ENCODE results near the gene SLC27A5. TPM values are rescaled to one million over a fixed set of nuclear protein-coding genes. Genes with fewer than 3 reads are reported as not detected.

SLC27A5 gene
- total and polyA plus RNA-seq, 2 of the 4 experiments (the other 2 are of a cell fraction), result 7.7 to 11.2 TPM

GRCh38 chr19:58471736-58472135 is 40.1 kb downstream of the SLC27A5 start:
- BruUV-seq (replicated peaks), result no TSS peak
- no peak for ATAC-seq (ENCODE audit: low read depth)
- POLR2A ChIA-PET (ENCODE audit: unreplicated experiment), result no interaction called here

More at GRCh38 chr19:58471736-58472135, 40.1 kb downstream of the SLC27A5 start:
- Histone ChIP-seq H3K27me3 (ENCODE audit: control insufficient read depth, insufficient read depth, low read length) (no peaks in the 10 kb centered on the region), H3K4me2 (ENCODE audit: low read depth, low read length) (no peak overlapping the region), H2AK5ac (ENCODE audit: low read depth, low read length) (no peak overlapping the region), H2BK20ac (ENCODE audit: low read depth, low read length) (no peak overlapping the region), H3K4me3 (ENCODE audit: insufficient read depth, low read depth, low read length) (no peak overlapping the region), H3K36me3 (ENCODE audit: control insufficient read depth, insufficient read depth, low read length) (peaks cover 29% of the 10 kb centered on the region), H3K9me3 (ENCODE audit: control insufficient read depth, insufficient read depth, low read length) (no peaks in the 10 kb centered on the region), H3K14ac (replicated peaks; ENCODE audit: low read depth, low read length) (no peak overlapping the region), H3K9me1 (ENCODE audit: insufficient read depth, low read length) (peaks cover 32% of the 10 kb centered on the region), H2BK15ac (ENCODE audit: low read depth, low read length) (no peak overlapping the region), H4K20me1 (ENCODE audit: insufficient read depth, low read length) (peaks cover 30% of the 10 kb centered on the region), H2AK9ac (replicated peaks; ENCODE audit: low read depth, low read length, poor library complexity) (no peak overlapping the region), H4K5ac (ENCODE audit: low read depth, low read length) (no peak overlapping the region), H3K56ac (ENCODE audit: extremely low read depth, insufficient read depth, low read length) (no peak overlapping the region), H2AFZ (replicated peaks; ENCODE audit: low read length, poor library complexity) (no peak overlapping the region), H2BK5ac (ENCODE audit: low read depth, low read length, poor library complexity, severe bottlenecking) (no peak overlapping the region), H3K4ac (ENCODE audit: low read depth, low read length) (no peak overlapping the region), H2BK120ac (ENCODE audit: low read depth, low read length) (no peak overlapping the region), H3K27ac (ENCODE audit: insufficient read depth, low read length) (no peak overlapping the region), H4K8ac (ENCODE audit: low read depth in 2 of 2, low read length in 2 of 2) (no peak overlapping the region), H4K91ac (ENCODE audit: insufficient read depth, low read depth, low read length) (no peak overlapping the region), H3K4me1 (ENCODE audit: control insufficient read depth, insufficient read depth, low read length) (peaks cover 24% of the 10 kb centered on the region), H3K9ac (ENCODE audit: low read depth, low read length) (no peak overlapping the region), H3K18ac (ENCODE audit: low read depth, low read length) (no peak overlapping the region), H3K23ac (ENCODE audit: low read depth, low read length) (no peak overlapping the region), H3K79me1 (ENCODE audit: low read depth in 1 of 2, low read length in 2 of 2) (peaks cover 17 to 56% of the 10 kb centered on the region in 2 experiments)
- dilution Hi-C loops (cut with HindIII; ENCODE audit: low sequenced_read_pairs, unreplicated experiment), result no loop called here
- no peak for DNase-seq
- in situ Hi-C loops (cut with MboI; ENCODE audit: low sequenced_read_pairs), result no loop called here
- 94% methylated on average over 28 of the region's 39 CpGs; no CpG with 5 or more reads in 1 of the 2 experiments for WGBS, 2 experiments (ENCODE audit: extremely low coverage in 2 of 2, insufficient read length in 1 of 2)
- intact Hi-C loops (cut with micrococcal nuclease), result no loop called here
- TF ChIP-seq CEBPB (IDR thresholded peaks at IDR 0.05; ENCODE audit: low read depth, low read length) (no peak), NFE2L2 (IDR thresholded peaks at IDR 0.05; ENCODE audit: low read depth, low read length) (no peak), MAZ (IDR thresholded peaks at IDR 0.05; ENCODE audit: borderline replicate concordance, low read depth, low read length) (no peak), POLR2A (IDR thresholded peaks at IDR 0.05; ENCODE audit: low read depth, low read length) (no peak), MAFK (IDR thresholded peaks at IDR 0.05; ENCODE audit: low read depth, low read length) (no peak), SMC3 (IDR thresholded peaks at IDR 0.05; ENCODE audit: low read depth, low read length) (no peak), RAD21 (IDR thresholded peaks at IDR 0.05; ENCODE audit: low read length) (no peak), CHD1 (IDR thresholded peaks at IDR 0.05; ENCODE audit: low read depth, low read length) (no peak), FOS (IDR thresholded peaks at IDR 0.05; ENCODE audit: low read depth, low read length) (no peak), RFX5 (IDR thresholded peaks at IDR 0.05; ENCODE audit: low read depth, low read length) (no peak)
- TF ChIP-seq, protein P1, sequence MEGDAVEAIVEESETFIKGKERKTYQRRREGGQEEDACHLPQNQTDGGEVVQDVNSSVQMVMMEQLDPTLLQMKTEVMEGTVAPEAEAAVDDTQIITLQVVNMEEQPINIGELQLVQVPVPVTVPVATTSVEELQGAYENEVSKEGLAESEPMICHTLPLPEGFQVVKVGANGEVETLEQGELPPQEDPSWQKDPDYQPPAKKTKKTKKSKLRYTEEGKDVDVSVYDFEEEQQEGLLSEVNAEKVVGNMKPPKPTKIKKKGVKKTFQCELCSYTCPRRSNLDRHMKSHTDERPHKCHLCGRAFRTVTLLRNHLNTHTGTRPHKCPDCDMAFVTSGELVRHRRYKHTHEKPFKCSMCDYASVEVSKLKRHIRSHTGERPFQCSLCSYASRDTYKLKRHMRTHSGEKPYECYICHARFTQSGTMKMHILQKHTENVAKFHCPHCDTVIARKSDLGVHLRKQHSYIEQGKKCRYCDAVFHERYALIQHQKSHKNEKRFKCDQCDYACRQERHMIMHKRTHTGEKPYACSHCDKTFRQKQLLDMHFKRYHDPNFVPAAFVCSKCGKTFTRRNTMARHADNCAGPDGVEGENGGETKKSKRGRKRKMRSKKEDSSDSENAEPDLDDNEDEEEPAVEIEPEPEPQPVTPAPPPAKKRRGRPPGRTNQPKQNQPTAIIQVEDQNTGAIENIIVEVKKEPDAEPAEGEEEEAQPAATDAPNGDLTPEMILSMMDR (conservative IDR thresholded peaks at IDR 0.05; ENCODE audit: low read depth, low read length), result no peak
- TF ChIP-seq, protein P2, sequence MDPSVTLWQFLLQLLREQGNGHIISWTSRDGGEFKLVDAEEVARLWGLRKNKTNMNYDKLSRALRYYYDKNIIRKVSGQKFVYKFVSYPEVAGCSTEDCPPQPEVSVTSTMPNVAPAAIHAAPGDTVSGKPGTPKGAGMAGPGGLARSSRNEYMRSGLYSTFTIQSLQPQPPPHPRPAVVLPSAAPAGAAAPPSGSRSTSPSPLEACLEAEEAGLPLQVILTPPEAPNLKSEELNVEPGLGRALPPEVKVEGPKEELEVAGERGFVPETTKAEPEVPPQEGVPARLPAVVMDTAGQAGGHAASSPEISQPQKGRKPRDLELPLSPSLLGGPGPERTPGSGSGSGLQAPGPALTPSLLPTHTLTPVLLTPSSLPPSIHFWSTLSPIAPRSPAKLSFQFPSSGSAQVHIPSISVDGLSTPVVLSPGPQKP (IDR thresholded peaks at IDR 0.05; ENCODE audit: borderline replicate concordance, low read depth, low read length), result no peak
- CTCF ChIA-PET, result no interaction called here
